GM18873 (cell line): ENCODE data around the gene TEAD4.

Experiments
- ATAC-seq: cut with Tn5 transposase; IDR thresholded peaks from one replicate; pipeline ENCODE4 v1.9.1; 2021; ENCODE audit warnings: mild to moderate bottlenecking, moderate library complexity, moderate number of reproducible peaks; ENCODE audit not compliant: unreplicated experiment, low FRiP score

TEAD4 gene

GRCh38 chr12:2999265-2999841 lies 40.2 kb downstream of the TEAD4 start:
- no peak for ATAC-seq

- ATAC-seq: no peak
Measured at GRCh38 chr12:3000548-3001275, 41.5 kb downstream of the TEAD4 start.

DNA sequence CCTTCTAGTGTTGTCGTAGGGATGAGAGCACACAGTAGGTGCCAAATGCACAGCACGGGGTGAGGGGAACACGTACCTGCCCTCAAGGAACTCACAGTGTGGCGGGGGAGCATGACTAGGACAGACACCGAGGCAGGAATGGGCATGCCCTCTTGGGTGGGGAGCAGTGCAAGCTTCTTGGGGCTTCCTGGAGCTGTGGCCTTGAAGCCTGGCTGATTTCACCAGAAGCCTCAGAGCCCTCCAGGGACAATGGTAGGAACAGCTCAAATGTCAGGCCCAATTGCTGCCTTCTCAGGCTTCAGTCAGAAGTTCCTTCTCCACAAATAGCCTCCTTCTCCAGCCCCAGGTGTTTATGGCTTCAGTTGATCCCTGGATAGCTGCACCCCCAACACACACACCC lies 43.4 kb downstream of the TEAD4 start:
- ATAC-seq: no peak

DNA sequence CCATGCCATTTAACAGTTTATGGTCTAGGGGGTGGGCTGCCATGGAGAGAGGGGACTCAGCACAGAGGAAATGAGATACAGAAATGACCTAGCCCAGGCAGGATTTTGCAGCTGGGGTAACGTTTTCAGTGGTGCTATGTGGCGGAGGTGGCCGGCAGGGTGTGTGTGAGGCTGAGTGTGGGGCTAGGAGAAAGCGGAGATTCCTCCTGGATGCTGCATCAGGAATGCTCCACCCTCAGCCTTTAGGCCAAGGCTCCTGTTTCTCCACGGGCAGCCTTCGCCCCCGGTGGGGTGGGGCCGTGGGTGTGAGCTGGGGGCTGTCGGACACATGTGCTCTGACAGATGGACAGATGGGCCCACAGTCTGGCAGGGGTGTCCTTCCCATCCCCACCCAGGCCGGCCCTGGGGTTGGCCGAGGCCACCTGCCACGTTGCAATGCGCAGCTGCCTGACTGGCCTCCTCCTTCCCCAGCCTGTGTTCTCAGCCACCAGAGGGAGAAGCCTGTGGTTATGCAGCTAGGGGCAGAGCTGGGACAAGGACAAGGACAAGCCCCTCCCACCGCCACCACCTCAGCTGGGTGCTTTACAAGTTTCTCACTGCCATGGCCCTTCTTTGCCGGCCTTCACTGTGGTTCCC lies 44.3 kb downstream of the TEAD4 start:
- ATAC-seq: no peak

- ATAC-seq: no peak
Measured at GRCh38 chr12:3004655-3005565, 45.7 kb downstream of the TEAD4 start.

DNA sequence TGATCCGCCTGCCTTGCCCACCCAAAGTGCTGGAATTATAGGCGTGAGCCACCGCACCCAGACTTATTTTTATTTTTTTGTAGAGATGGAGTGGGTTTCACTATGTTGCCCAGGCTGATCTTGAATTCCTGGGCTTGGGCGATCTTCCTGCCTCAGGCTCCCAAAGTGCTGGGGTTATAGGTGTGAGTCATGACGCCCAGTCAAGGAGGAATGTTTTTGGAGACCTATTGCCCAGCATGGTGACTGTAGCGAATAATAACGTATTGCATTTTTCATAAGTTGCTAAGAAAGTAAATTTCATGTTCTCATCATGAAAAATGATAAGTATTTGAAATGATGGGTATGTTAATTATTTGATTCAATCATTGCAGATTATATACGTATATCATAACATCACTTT lies 46.5 kb downstream of the TEAD4 start:
- ATAC-seq: no peak

- no peak for ATAC-seq
Measured at GRCh38 chr12:3009780-3010179, 50.6 kb downstream of the TEAD4 start.

- ATAC-seq: no peak
Measured at GRCh38 chr12:3010214-3010930, 51.2 kb downstream of the TEAD4 start.

GRCh38 chr12:3012786-3013185 lies 53.6 kb downstream of the TEAD4 start:
- no peak for ATAC-seq

- no peak for ATAC-seq
Measured at GRCh38 chr12:3014641-3015040, 55.4 kb downstream of the TEAD4 start.

DNA sequence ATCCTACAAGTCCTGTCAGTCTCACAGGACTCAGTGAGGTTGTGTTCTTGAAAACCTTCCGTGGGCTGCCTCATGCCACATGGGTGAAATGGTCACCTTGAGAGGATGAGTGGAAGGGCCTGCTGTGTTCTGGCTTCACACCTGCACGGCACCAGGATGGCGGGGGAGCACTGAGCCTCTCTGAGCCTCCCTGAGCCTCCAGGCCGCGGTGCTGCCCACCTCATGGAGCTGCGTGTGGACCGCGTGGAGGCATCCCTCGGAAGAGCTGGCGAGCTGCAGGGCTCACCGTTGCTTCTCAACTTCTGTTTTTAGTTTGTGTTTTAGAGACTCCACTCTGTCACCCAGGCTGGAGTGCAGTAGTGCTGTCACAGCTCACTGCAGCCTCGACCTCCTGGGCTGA lies 56.2 kb downstream of the TEAD4 start:
- ATAC-seq: no peak

DNA sequence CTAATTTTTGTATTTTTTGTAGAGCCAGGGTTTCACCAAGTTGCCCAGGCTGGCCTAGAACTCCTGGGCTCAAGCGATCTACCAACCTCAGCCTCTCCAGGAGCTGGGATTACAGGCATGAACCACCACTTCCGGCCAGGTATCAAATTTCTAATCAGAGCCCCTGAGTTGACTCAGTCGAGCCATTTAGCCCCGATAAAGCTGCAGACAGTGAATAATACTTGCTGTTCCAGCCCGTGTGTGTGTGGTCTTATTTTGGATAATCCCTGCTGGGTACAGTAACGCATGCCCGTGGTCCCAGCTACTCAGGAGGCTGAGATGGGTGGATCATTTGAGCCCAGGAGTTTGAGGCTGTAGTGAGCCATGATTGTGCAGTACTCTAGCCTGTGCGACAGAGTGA lies 57.0 kb downstream of the TEAD4 start:
- no peak for ATAC-seq

DNA sequence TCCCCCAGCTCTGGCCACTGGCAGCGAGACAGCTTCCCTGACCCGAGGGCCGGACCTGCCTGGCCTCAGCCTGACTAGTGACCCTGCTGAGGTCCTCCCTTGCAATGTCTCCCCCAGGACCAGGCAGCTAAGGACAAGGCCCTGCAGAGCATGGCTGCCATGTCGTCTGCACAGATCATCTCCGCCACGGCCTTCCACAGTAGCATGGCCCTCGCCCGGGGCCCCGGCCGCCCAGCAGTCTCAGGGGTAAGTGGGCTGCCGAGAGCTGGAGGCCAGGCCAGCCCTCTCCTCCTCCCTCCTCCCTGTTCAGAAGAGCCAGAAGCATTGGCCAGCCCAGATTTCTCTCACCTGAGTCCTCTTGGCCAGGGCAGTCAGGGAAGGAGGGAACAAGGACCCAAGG lies 58.1 kb downstream of the TEAD4 start:
- ATAC-seq: no peak

- no peak for ATAC-seq
Measured at GRCh38 chr12:3018284-3019004, 59.2 kb downstream of the TEAD4 start.

- no peak for ATAC-seq
Measured at GRCh38 chr12:3019005-3019680, 59.9 kb downstream of the TEAD4 start.

- no peak for ATAC-seq
Measured at GRCh38 chr12:3020399-3020798, 61.2 kb downstream of the TEAD4 start.

GRCh38 chr12:3020850-3021435 lies 61.7 kb downstream of the TEAD4 start:
- ATAC-seq: no peak

GRCh38 chr12:3022411-3022810 lies 63.2 kb downstream of the TEAD4 start:
- ATAC-seq: no peak

- ATAC-seq: no peak
Measured at GRCh38 chr12:3022961-3023360, 63.8 kb downstream of the TEAD4 start.
